ENCODE measurements around the gene BNC2.

The BNC2 gene

GRCh38 chr9:16681652-16681987, 188.8 kb downstream of the BNC2 start:
- in situ Hi-C loops (cut with MboI; ENCODE audit: low sequenced_read_pairs) = no loop called here

- in situ Hi-C loops (cut with MboI; ENCODE audit: low sequenced_read_pairs) = no loop called here
Measured at GRCh38 chr9:16680975-16681651, 189.4 kb downstream of the BNC2 start.

- in situ Hi-C loops (cut with MboI; ENCODE audit: low sequenced_read_pairs) = no loop called here
Measured at GRCh38 chr9:16680541-16680940, 189.9 kb downstream of the BNC2 start.

GRCh38 chr9:16679327-16679821, 191.1 kb downstream of the BNC2 start:
- in situ Hi-C loops (cut with MboI; ENCODE audit: low sequenced_read_pairs) = no loop called here

- in situ Hi-C loops (cut with MboI; ENCODE audit: low sequenced_read_pairs) = no loop called here
Measured at GRCh38 chr9:16676519-16676918, 194.0 kb downstream of the BNC2 start.

- in situ Hi-C loops (cut with MboI; ENCODE audit: low sequenced_read_pairs) = no loop called here
Measured at GRCh38 chr9:16675131-16675530, 195.3 kb downstream of the BNC2 start.

DNA sequence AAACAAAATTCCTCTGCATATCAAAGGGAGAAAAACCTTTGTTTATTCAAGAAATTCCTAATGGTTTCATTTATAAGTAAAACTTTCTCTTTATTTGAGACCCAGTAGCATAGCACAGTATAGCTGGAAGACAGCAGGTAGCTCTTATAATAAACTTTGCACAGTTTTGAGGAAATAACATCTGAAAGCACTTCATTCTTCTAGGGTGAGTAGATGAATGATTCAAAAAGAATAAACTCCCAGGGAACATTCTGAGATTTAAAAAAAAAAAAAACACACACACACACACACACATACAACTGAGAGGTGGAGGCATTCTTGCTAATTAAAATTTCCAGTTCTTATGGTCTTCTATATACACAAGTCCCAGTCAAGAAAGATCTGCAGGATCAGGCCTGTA, 197.3 kb downstream of the BNC2 start:
- in situ Hi-C loops (cut with MboI; ENCODE audit: low sequenced_read_pairs) = no loop called here

GRCh38 chr9:16672501-16672900, 198.0 kb downstream of the BNC2 start:
- in situ Hi-C loops (cut with MboI; ENCODE audit: low sequenced_read_pairs) = no loop called here

- in situ Hi-C loops (cut with MboI; ENCODE audit: low sequenced_read_pairs) = no loop called here
Measured at GRCh38 chr9:16671591-16672137, 198.8 kb downstream of the BNC2 start.

DNA sequence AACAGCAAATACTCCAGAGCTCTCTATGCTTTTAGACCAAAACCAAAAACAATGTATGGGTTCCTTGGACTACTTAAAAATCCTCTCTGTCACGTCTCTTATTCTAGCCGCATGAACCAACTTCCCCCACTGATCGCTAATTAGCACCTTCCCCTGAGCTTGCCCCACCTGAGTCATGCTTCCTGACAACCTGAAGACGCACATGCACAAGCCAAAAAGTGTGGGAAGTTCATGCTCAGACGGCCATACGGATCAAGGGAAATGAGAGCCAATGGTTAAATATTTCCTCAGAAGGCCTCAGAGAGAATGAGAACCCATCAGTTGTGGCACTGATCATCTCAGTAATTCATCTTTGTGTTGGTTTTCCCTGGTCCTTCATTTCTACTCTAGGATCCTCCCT, 199.7 kb downstream of the BNC2 start:
- in situ Hi-C loops (cut with MboI; ENCODE audit: low sequenced_read_pairs) = no loop called here

DNA sequence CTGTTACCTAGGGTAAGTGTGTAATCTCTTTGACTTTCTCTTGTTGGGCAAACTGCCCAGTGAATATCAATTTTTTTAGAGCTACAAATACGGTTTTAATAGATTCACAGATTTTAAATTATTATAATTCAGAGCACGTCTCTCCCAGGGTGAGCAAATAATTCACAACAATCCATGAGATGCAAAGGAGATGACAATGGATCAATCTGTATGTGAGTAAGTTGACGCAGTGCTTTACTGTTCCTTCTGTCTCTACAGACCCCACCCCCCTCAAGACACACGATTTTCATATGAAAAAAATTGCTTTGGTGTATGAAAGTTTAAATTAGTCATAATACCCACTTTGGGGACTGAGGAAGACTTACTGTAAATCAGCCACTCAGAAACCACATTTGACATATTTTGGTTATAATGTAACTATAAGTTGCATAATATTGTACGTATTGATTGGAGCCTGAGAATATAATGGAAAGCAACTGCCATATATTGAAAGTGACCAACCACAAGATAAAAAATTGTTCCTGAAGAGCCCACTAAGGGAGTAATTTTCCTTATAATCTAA, 201.7 kb downstream of the BNC2 start:
- in situ Hi-C loops (cut with MboI; ENCODE audit: low sequenced_read_pairs) = no loop called here

GRCh38 chr9:16664211-16664610, 206.3 kb downstream of the BNC2 start:
- in situ Hi-C loops (cut with MboI; ENCODE audit: low sequenced_read_pairs) = no loop called here

DNA sequence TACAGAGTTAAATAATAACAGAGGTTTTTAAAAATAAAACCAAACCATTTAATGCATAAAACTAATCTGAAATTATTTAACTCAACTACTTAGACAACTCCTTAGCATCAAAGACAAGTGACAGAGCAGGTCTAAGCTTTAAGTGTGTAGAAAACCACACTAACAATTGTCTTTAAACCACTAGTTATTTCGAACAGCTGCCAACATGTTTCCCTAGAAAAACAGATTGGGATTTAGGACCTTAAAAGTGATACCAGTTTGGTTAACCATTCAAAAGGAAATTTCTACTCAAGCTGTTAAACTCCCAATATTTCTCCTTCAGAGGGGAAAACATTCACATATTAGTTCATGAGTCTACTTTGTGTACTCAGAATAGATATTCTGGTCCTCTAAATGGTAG, 208.7 kb downstream of the BNC2 start:
- in situ Hi-C loops (cut with MboI; ENCODE audit: low sequenced_read_pairs) = no loop called here

GRCh38 chr9:16659096-16659495, 211.4 kb downstream of the BNC2 start:
- in situ Hi-C loops (cut with MboI; ENCODE audit: low sequenced_read_pairs) = no loop called here

DNA sequence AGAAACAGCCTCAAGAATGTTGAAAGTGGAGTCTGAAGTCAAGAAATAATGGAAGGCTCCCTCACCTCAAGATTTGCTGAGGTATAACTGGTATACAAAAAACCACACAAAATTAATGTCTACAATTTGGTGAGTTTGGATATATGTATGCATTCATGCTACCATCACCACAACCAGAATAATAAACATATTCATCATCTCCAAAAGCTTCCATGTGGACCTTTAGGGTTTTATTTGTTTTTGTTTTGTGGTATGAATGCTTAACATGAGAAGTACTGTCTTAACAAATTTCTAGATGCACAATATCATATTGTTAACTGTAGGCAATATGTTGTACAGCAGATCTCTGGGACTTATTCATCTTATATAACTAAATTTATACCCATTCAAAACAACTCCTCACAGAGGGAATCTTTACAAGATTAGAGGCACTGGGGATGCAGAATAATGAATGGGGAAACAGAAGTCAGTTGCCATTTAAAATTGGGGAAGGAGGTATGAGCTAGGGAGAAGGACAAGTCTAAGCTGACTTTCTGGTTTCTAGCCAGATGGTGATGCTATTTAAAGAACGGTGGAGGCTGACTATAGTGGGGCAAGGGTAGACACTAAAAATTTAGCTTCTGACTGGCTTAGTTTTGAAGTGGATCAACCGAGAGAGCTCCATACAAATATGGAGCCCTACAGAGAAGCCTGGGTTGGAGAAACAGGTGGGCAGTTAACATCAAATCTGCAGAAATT, 213.9 kb downstream of the BNC2 start:
- in situ Hi-C loops (cut with MboI; ENCODE audit: low sequenced_read_pairs) = no loop called here

- in situ Hi-C loops (cut with MboI; ENCODE audit: low sequenced_read_pairs) = no loop called here
Measured at GRCh38 chr9:16654596-16655126, 215.8 kb downstream of the BNC2 start.

GRCh38 chr9:16653491-16654399, 216.7 kb downstream of the BNC2 start:
- in situ Hi-C loops (cut with MboI; ENCODE audit: low sequenced_read_pairs) = no loop called here

DNA sequence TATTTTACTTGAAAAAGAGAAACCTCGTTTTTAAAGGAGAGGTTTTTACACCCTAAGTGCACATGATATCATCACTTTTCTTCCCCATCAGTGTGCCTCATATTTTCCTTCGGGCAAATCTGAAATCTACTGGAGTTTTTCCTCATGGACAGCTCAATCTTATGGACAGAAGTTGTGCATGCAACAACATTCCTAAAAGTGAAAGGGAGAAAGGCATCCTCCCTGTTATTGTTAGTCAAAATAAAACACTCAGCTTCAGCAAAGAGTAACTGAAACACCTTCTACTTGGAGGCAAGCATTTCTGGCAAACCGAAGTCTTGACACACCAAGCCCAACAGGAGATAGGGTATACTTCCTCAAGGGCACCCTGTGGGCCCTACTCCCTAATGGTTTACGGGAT, 217.9 kb downstream of the BNC2 start:
- in situ Hi-C loops (cut with MboI; ENCODE audit: low sequenced_read_pairs) = no loop called here

DNA sequence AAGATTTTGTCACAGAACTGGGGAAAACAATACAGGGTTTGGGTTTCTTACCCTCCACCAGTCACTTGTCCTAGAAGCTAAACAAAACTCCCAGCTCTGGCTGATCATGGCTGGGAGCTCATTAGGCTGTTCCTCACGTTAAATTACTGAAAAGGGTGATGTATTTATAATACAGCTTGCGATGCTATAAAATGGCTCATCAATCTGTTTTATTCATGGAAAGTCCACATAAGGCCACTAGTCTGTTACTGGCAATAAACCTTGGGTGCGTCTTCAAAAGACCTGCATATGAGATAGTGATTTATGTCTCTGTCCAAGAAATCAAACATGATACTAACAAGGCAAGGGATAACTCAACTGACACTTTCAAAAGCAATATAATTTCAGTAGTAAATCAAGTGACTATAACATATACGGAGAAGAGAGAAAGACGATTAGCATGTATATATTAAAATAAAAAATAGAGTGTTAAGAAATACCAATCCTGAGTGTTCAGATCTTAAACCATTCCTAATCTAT, 219.0 kb downstream of the BNC2 start:
- in situ Hi-C loops (cut with MboI; ENCODE audit: low sequenced_read_pairs) = no loop called here

DNA sequence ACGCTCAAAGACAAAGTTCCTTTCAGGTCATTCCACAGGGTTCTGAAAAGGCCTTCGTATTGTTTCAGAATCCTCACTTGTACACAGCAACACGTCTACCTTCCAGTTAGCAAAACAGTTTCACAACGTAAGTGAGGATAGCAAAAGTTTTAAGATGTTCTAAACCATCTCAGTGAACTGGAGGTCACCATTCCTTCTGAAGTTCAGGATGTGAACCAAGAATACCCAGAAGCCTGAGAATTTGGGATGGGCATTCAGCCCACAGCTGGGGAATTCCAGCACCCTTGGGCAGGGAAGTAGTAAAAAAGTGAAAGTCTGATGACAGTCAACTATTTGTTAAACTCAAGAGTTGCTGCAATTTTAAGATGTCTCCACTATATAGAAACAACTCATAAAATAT, 224.5 kb downstream of the BNC2 start:
- in situ Hi-C loops (cut with MboI; ENCODE audit: low sequenced_read_pairs) = no loop called here

All from HL-60/S4 treated with phorbol 12-myristate 13-acetate at 8.2 ng/mL for 4 days and 3 days (cell line).